Loucy (cell line): ENCODE measurements around the gene MICAL2.

Source experiments
- H2AFZ ChIP-seq: fragments of 200-600 bp; sonication (generic); 2 replicates; pipeline ENCODE4 v1.6.0; 2016; ENCODE audit warnings: antibody characterized with exemption, mild to moderate bottlenecking, low read length, moderate library complexity
- H3F3A ChIP-seq: fragments of 200-600 bp; 2 replicates; pipeline ENCODE4 v1.6.0; 2016; ENCODE audit warnings: antibody characterized with exemption, low read depth, mild to moderate bottlenecking
- H3K27me3 ChIP-seq: fragments of 200-600 bp; sonication (generic); 2 replicates; pipeline ENCODE4 v1.6.1; 2014; ENCODE audit warnings: low read length, mild to moderate bottlenecking; ENCODE audit not compliant: insufficient read depth, poor library complexity, severe bottlenecking
- H3K36me3 ChIP-seq: fragments of 200-600 bp; sonication (generic); 2 replicates; pipeline ENCODE4 v1.6.1; 2016; ENCODE audit warnings: low read length; ENCODE audit not compliant: insufficient read depth
- H3K4me1 ChIP-seq: fragments of 200-600 bp; sonication (generic); 2 replicates; pipeline ENCODE4 v1.5.1; 2014; ENCODE audit warnings: low read length, mild to moderate bottlenecking; ENCODE audit not compliant: insufficient read depth, poor library complexity, severe bottlenecking
- H3K4me2 ChIP-seq: fragments of 200-600 bp; sonication (generic); 2 replicates; pipeline ENCODE4 v1.6.0; 2014; ENCODE audit warnings: antibody characterized with exemption, low read length, low read depth, mild to moderate bottlenecking; ENCODE audit not compliant: poor library complexity, severe bottlenecking
- H3K4me3 ChIP-seq: fragments of 200-600 bp; sonication (generic); 2 replicates; pipeline ENCODE4 v1.5.1; 2014; ENCODE audit warnings: low read length, mild to moderate bottlenecking, mixed read lengths; ENCODE audit not compliant: poor library complexity, severe bottlenecking
- H3K79me2 ChIP-seq: fragments of 200-600 bp; sonication (generic); 2 replicates; pipeline ENCODE4 v1.6.1; 2014; ENCODE audit warnings: low read length; ENCODE audit not compliant: insufficient read depth
- H3K9ac ChIP-seq: fragments of 200-600 bp; sonication (generic); 2 replicates; pipeline ENCODE4 v1.6.0; 2014; ENCODE audit warnings: mild to moderate bottlenecking, low read depth, low read length, moderate library complexity; ENCODE audit not compliant: poor library complexity, severe bottlenecking
- H3K9me2 ChIP-seq: fragments of 200-600 bp; sonication (generic); replicated peaks from 2 replicates; pipeline ENCODE4 v1.6.1; 2016; ENCODE audit warnings: low read depth, low read length, mixed read lengths
- H3K9me3 ChIP-seq: fragments of 200-600 bp; sonication (generic); 2 replicates; pipeline ENCODE4 v1.6.1; 2014; ENCODE audit warnings: mild to moderate bottlenecking, antibody characterized with exemption, low read length, low read depth; ENCODE audit not compliant: insufficient read depth
- H4K20me1 ChIP-seq: fragments of 200-600 bp; sonication (generic); 2 replicates; pipeline ENCODE4 v1.6.0; 2014; ENCODE audit warnings: antibody characterized with exemption, low read length, mild to moderate bottlenecking; ENCODE audit not compliant: insufficient read depth, poor library complexity, severe bottlenecking
- EZH2phosphoT487 ChIP-seq: fragments of 200-600 bp; IDR thresholded peaks from 2 replicates; pipeline ENCODE4 v1.6.1; 2018; ENCODE audit warnings: antibody characterized with exemption, mild to moderate bottlenecking, moderate library complexity, borderline replicate concordance
- TF ChIP-seq, protein P1 (sequence below): fragments of 200-600 bp; sonication (generic); conservative IDR thresholded peaks from 2 replicates; pipeline ENCODE4 v1.5.1; 2014; ENCODE audit warnings: mild to moderate bottlenecking, antibody characterized with exemption, low read length

MICAL2 gene

DNA sequence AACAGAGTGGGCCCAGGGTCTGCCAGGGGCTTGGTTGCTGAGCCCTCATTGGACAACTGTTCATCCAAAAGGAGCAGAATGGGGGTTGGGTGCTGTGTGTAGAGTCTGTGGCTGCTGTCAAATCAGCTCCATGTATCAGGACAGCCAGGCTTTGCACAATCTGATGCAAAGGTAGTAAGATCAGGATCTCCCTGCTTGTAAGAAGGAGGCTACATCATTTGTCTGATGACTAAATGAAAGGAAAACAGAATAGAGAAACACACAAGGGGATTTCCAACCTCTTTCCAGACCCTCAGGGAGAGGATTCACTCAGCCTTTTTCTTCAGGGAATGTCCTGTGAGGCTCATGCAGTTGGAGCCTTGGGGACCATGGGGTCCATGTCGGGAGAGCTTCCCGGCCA, 7.2 kb downstream of the MICAL2 start:
- Histone ChIP-seq H3K36me3 (no peaks in the 10 kb centered on the region), H3K4me1 (peaks cover 45% of the 10 kb centered on the region), H3K9ac (no peak overlapping the region), H3K27me3 (no peaks in the 10 kb centered on the region), H3K79me2 (no peaks in the 10 kb centered on the region), H3K9me2 (no peaks in the 10 kb centered on the region), H3F3A (no peaks in the 10 kb centered on the region), H3K4me3 (no peak overlapping the region), H3K9me3 (no peaks in the 10 kb centered on the region), H2AFZ (no peak overlapping the region; the same call in 1 of the 2 replicates), H3K4me2 (no peak overlapping the region), H4K20me1 (no peaks in the 10 kb centered on the region)
- TF ChIP-seq, protein P1, sequence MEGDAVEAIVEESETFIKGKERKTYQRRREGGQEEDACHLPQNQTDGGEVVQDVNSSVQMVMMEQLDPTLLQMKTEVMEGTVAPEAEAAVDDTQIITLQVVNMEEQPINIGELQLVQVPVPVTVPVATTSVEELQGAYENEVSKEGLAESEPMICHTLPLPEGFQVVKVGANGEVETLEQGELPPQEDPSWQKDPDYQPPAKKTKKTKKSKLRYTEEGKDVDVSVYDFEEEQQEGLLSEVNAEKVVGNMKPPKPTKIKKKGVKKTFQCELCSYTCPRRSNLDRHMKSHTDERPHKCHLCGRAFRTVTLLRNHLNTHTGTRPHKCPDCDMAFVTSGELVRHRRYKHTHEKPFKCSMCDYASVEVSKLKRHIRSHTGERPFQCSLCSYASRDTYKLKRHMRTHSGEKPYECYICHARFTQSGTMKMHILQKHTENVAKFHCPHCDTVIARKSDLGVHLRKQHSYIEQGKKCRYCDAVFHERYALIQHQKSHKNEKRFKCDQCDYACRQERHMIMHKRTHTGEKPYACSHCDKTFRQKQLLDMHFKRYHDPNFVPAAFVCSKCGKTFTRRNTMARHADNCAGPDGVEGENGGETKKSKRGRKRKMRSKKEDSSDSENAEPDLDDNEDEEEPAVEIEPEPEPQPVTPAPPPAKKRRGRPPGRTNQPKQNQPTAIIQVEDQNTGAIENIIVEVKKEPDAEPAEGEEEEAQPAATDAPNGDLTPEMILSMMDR, result no peak
- TF ChIP-seq EZH2phosphoT487, result no peak

DNA sequence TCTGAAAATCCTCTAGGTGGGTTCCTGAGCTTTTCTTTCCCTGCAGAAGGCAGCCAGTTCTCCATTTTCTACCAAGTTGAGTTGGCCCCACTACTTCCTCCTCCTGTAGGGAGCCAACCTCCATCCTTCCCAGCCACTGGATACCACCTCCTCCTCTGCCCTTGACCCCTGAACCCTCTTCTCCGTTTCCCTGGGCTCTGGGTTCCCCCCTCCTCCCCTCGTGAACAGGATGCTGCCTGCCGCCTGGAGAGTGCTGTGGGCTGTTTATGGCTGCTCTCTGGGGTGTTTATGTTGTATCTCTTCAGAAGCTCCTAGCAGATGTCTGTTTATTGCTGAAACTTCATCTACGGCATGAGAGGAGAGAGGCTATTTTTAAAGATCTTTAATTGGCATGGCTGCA, 8.6 kb downstream of the MICAL2 start:
- no peaks in the 10 kb centered on the region for H3K27me3 ChIP-seq
- H4K20me1 ChIP-seq, result no peaks in the 10 kb centered on the region
- no peaks in the 10 kb centered on the region for H3K9me2 ChIP-seq
- H3K4me2 ChIP-seq, result peak overlapping the region; percentile 17
- H3K9ac ChIP-seq, result peak overlapping the region; percentile 28
- H3K36me3 ChIP-seq, result no peaks in the 10 kb centered on the region
- no peaks in the 10 kb centered on the region for H3F3A ChIP-seq
- no peaks in the 10 kb centered on the region for H3K9me3 ChIP-seq
- peak overlapping the region; percentile 40; the same call in 1 of the 2 replicates for H2AFZ ChIP-seq
- no peak for TF ChIP-seq EZH2phosphoT487
- TF ChIP-seq, protein P1, result no peak; the same call in 1 of the 2 replicates
- peaks cover 53% of the 10 kb centered on the region for H3K4me1 ChIP-seq
- no peaks in the 10 kb centered on the region for H3K79me2 ChIP-seq
- no peak overlapping the region for H3K4me3 ChIP-seq

DNA sequence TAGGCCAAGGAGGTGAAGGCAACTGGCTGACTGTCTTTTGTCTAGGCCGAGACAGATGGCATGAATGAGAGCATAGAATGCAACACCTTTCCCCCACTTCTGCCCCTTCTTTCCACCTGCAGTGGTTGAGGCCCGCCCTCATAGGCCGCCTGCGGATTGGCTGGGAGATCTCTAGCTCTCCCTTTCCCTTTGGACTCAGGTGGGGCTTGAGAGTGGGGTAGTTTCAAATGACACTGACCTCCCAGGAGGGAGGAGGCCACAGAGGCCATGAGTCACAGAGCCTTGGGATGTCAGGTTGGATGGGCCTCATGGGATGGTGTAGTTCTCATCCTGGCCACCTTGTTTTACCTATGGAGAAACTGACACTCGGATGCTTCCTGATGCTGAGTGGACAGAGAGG, 9.1 kb downstream of the MICAL2 start:
- Histone ChIP-seq H3K9ac (peak overlapping the region; percentile 28), H4K20me1 (no peaks in the 10 kb centered on the region), H3K9me3 (no peaks in the 10 kb centered on the region), H3K27me3 (no peaks in the 10 kb centered on the region), H3K79me2 (no peaks in the 10 kb centered on the region), H2AFZ (peak overlapping the region; percentile 40; the same call in 1 of the 2 replicates), H3K36me3 (no peaks in the 10 kb centered on the region), H3K9me2 (no peaks in the 10 kb centered on the region), H3K4me1 (peaks cover 59% of the 10 kb centered on the region), H3F3A (no peaks in the 10 kb centered on the region), H3K4me2 (peak overlapping the region; percentile 17), H3K4me3 (no peak overlapping the region)
- TF ChIP-seq, protein P1, result no peak
- TF ChIP-seq EZH2phosphoT487, result no peak
